ENCODE data around the gene CHST13. TPM values are rescaled to one million over a fixed set of nuclear protein-coding genes. Genes with fewer than 3 reads are reported as not detected.

The CHST13 gene
- total and polyA plus RNA-seq, 2 donors (not counting 3 experiments of a cell fraction or from before 2014, with no cell fraction given): 0.04 TPM; not detected in 1

GRCh38 chr3:126481808-126482502, 42.0 kb upstream of the CHST13 start:
- CTCF ChIA-PET: interaction anchor here (1.5 kb wide), 1 partner anchor 20 kb away, joined by 3 read pairs; no protein-coding TSS in a partner anchor
- no peak overlapping the region for H3K4me2 ChIP-seq (ENCODE audit: insufficient read depth, low read length)
- TF ChIP-seq CTCF (IDR thresholded peaks at IDR 0.05; ENCODE audit: extremely low read depth in 1 of 2, insufficient read depth in 1 of 2, low read depth in 1 of 2, low read length in 2 of 2): no peak
- no peak for TF ChIP-seq POLR2A (IDR thresholded peaks at IDR 0.05; ENCODE audit: low read depth, low read length)
- TF ChIP-seq JUN (IDR thresholded peaks at IDR 0.05; ENCODE audit: borderline replicate concordance, insufficient read depth, insufficient read length, low read depth): no peak
- TF ChIP-seq GATA2 (IDR thresholded peaks at IDR 0.05; ENCODE audit: insufficient read depth, insufficient read length, low read depth, low read length): no peak
- no peak for TF ChIP-seq EZH2 (IDR thresholded peaks at IDR 0.05; ENCODE audit: borderline replicate concordance, low read depth, low read length, severe bottlenecking)
- TF ChIP-seq POLR2AphosphoS5 (IDR thresholded peaks at IDR 0.05; ENCODE audit: insufficient read depth, low read depth, low read length): no peak
- no peak for TF ChIP-seq FOS (IDR thresholded peaks at IDR 0.05; ENCODE audit: borderline replicate concordance, insufficient read depth, low read length)
- TF ChIP-seq MAX (IDR thresholded peaks at IDR 0.05; ENCODE audit: insufficient read depth, insufficient read length): no peak
- TF ChIP-seq MYC (IDR thresholded peaks at IDR 0.05; ENCODE audit: low read depth, low read length): no peak
- DNase-seq (ENCODE audit: low read depth, low spot score) (no peak), FAIRE-seq (no peak)
- no peaks in the 10 kb centered on the region for H3K79me2 ChIP-seq (ENCODE audit: control insufficient read depth, insufficient read depth, low read length)
- H3K27me3 ChIP-seq (ENCODE audit: control insufficient read depth in 2 of 2, insufficient read depth in 2 of 2, low read length in 2 of 2): no peaks in the 10 kb centered on the region
- H3K4me3 ChIP-seq (replicated peaks in 1 of 3; ENCODE audit: insufficient read depth in 1 of 3, low read depth in 1 of 3, low read length in 3 of 3): no peak overlapping the region
- no peak overlapping the region for H3K27ac ChIP-seq (ENCODE audit: insufficient read depth, low read depth, low read length)
- no peaks in the 10 kb centered on the region for H3K9me1 ChIP-seq (replicated peaks; ENCODE audit: control insufficient read depth, extremely low read depth, insufficient read depth, low read length)
- intact Hi-C loops (cut with micrococcal nuclease) (no loop called here), dilution Hi-C loops (cut with MboI; ENCODE audit: extremely low pct_ligation_motif_present, low sequenced_read_pairs) (no loop called here)
- H3K4me1 ChIP-seq (ENCODE audit: control insufficient read depth, extremely low read depth, insufficient read depth, low read length): peaks cover 6% of the 10 kb centered on the region
- POLR2A ChIA-PET: no interaction called here
- no peaks in the 10 kb centered on the region for H3K9me3 ChIP-seq (replicated peaks; ENCODE audit: control insufficient read depth, insufficient read depth, low read length)
- no TSS peak for BruUV-seq (replicated peaks)
- no peak overlapping the region for H3K9ac ChIP-seq (replicated peaks; ENCODE audit: extremely low read depth, insufficient read depth, low read length)
- H2AFZ ChIP-seq (ENCODE audit: low read depth, low read length): no peak overlapping the region
- H4K20me1 ChIP-seq (replicated peaks; ENCODE audit: control insufficient read depth, extremely low read depth, insufficient read depth, low read length): no peaks in the 10 kb centered on the region
- H3K36me3 ChIP-seq (ENCODE audit: control insufficient read depth in 2 of 2, extremely low read depth in 1 of 2, insufficient read depth in 2 of 2, low read length in 2 of 2): no peaks in the 10 kb centered on the region

Measured in endothelial cell of umbilical vein (primary cell).